ENCODE results near the gene DOCK3. TPM values are rescaled to one million over a fixed set of nuclear protein-coding genes. Genes with fewer than 3 reads are reported as not detected.
"Not testable (repeated sequence)": the region's sequence is repeated elsewhere in the genome, so short reads cannot be mapped to it uniquely, and the experiment has no call there.

The DOCK3 gene
- total RNA-seq, 1 experiment from 2014 or later: 5.6 TPM

GRCh38 chr3:50792568-50792967, 117.8 kb downstream of the DOCK3 start (continued):
- TF ChIP-seq OVOL2 (CRISPR knock-in tag; IDR thresholded peaks at IDR 0.05; ENCODE audit: borderline replicate concordance) (no peak), NR2C2 (CRISPR knock-in tag; IDR thresholded peaks at IDR 0.05) (no peak)

DNA sequence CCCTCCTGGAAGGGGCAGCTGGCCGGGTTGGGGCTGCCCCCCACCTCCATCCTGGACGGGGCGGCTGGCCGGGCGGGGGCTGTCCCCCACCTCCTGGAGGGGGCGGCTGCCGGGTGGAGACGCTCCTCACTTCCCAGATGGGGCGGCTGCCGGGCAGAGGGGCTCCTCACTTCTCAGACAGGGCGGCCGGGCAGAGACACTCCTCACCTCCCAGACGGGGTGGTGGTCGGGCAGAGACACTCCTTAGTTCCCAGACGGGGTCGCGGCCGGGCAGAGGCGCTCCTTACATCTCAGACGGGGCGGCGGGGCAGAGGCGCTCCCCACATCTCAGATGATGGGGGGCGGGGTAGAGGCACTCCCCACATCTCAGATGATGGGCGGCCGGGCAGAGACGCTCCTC, 129.1 kb downstream of the DOCK3 start:
- H3K4me3 Mint-ChIP-seq; CTCF ChIA-PET; DNase-seq (ENCODE audit: low spot score); POLR2A ChIA-PET; ATAC-seq; H3K27ac Mint-ChIP-seq; H3K27me3 Mint-ChIP-seq (ENCODE audit: low read depth): not testable (repeated sequence)
- peaks cover 15% of the 10 kb centered on the region for H3K4me1 Mint-ChIP-seq
- H3K36me3 Mint-ChIP-seq: peaks cover 56% of the 10 kb centered on the region
- H3K9me3 Mint-ChIP-seq: peaks cover 70% of the 10 kb centered on the region

DNA sequence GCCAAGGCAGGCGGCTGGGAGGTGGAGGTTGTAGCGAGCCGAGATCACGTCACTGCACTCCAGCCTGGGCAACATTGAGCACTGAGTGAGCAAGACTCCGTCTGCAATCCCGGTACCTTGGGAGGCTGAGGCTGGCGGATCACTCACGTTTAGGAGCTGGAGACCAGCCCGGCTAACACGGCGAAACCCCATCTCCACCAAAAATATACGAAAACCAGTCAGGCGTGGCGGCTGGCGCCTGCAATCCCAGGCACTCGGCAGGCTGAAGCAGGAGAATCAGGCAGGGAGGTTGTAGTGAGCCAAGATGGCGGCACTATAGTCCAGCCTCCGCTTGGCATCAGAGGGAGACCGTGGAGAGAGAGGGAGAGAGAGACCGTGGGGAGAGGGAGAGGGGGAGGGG, 129.6 kb downstream of the DOCK3 start:
- peaks cover 50% of the 10 kb centered on the region for H3K36me3 Mint-ChIP-seq
- H3K4me3 Mint-ChIP-seq; H3K27ac Mint-ChIP-seq; CTCF ChIA-PET; ATAC-seq; DNase-seq (ENCODE audit: low spot score); POLR2A ChIA-PET; H3K27me3 Mint-ChIP-seq (ENCODE audit: low read depth): not testable (repeated sequence)
- H3K9me3 Mint-ChIP-seq: peaks cover 64% of the 10 kb centered on the region
- H3K4me1 Mint-ChIP-seq: peaks cover 15% of the 10 kb centered on the region

DNA sequence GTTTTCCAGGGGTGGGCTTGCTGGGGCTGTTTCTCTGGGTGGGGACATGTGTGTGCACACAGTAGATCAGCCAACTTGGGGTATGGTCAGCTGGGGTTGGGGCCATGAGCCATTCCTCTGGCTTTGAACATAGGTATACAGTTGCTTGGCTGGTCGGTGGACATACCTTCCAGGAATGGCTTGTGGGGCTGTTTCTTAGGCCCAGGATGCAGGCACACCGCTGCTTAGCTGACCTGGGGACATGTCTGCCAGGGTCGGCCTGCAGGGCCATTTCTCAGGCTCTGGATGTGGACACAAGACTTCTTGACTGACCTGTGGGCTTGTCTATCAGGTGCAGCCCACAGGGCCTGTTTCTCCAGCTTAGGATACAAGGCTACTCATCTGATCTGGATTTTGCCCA, 130.6 kb downstream of the DOCK3 start:
- peaks cover 40% of the 10 kb centered on the region for H3K36me3 Mint-ChIP-seq
- TF ChIP-seq ZNF671 (CRISPR knock-in tag; IDR thresholded peaks at IDR 0.05): no peak
- TF ChIP-seq, protein P1, sequence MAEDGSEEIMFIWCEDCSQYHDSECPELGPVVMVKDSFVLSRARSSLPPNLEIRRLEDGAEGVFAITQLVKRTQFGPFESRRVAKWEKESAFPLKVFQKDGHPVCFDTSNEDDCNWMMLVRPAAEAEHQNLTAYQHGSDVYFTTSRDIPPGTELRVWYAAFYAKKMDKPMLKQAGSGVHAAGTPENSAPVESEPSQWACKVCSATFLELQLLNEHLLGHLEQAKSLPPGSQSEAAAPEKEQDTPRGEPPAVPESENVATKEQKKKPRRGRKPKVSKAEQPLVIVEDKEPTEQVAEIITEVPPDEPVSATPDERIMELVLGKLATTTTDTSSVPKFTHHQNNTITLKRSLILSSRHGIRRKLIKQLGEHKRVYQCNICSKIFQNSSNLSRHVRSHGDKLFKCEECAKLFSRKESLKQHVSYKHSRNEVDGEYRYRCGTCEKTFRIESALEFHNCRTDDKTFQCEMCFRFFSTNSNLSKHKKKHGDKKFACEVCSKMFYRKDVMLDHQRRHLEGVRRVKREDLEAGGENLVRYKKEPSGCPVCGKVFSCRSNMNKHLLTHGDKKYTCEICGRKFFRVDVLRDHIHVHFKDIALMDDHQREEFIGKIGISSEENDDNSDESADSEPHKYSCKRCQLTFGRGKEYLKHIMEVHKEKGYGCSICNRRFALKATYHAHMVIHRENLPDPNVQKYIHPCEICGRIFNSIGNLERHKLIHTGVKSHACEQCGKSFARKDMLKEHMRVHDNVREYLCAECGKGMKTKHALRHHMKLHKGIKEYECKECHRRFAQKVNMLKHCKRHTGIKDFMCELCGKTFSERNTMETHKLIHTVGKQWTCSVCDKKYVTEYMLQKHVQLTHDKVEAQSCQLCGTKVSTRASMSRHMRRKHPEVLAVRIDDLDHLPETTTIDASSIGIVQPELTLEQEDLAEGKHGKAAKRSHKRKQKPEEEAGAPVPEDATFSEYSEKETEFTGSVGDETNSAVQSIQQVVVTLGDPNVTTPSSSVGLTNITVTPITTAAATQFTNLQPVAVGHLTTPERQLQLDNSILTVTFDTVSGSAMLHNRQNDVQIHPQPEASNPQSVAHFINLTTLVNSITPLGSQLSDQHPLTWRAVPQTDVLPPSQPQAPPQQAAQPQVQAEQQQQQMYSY (CRISPR knock-in tag; IDR thresholded peaks at IDR 0.05): no peak
- TF ChIP-seq, protein P2, sequence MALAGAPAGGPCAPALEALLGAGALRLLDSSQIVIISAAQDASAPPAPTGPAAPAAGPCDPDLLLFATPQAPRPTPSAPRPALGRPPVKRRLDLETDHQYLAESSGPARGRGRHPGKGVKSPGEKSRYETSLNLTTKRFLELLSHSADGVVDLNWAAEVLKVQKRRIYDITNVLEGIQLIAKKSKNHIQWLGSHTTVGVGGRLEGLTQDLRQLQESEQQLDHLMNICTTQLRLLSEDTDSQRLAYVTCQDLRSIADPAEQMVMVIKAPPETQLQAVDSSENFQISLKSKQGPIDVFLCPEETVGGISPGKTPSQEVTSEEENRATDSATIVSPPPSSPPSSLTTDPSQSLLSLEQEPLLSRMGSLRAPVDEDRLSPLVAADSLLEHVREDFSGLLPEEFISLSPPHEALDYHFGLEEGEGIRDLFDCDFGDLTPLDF (CRISPR knock-in tag; IDR thresholded peaks at IDR 0.05): no peak
- TF ChIP-seq JAZF1 (CRISPR knock-in tag; IDR thresholded peaks at IDR 0.05): no peak
- no peak for TF ChIP-seq NR1H2 (CRISPR knock-in tag; IDR thresholded peaks at IDR 0.05)
- no peak for TF ChIP-seq ZNF416 (CRISPR knock-in tag; IDR thresholded peaks at IDR 0.05)
- TF ChIP-seq, protein P3, sequence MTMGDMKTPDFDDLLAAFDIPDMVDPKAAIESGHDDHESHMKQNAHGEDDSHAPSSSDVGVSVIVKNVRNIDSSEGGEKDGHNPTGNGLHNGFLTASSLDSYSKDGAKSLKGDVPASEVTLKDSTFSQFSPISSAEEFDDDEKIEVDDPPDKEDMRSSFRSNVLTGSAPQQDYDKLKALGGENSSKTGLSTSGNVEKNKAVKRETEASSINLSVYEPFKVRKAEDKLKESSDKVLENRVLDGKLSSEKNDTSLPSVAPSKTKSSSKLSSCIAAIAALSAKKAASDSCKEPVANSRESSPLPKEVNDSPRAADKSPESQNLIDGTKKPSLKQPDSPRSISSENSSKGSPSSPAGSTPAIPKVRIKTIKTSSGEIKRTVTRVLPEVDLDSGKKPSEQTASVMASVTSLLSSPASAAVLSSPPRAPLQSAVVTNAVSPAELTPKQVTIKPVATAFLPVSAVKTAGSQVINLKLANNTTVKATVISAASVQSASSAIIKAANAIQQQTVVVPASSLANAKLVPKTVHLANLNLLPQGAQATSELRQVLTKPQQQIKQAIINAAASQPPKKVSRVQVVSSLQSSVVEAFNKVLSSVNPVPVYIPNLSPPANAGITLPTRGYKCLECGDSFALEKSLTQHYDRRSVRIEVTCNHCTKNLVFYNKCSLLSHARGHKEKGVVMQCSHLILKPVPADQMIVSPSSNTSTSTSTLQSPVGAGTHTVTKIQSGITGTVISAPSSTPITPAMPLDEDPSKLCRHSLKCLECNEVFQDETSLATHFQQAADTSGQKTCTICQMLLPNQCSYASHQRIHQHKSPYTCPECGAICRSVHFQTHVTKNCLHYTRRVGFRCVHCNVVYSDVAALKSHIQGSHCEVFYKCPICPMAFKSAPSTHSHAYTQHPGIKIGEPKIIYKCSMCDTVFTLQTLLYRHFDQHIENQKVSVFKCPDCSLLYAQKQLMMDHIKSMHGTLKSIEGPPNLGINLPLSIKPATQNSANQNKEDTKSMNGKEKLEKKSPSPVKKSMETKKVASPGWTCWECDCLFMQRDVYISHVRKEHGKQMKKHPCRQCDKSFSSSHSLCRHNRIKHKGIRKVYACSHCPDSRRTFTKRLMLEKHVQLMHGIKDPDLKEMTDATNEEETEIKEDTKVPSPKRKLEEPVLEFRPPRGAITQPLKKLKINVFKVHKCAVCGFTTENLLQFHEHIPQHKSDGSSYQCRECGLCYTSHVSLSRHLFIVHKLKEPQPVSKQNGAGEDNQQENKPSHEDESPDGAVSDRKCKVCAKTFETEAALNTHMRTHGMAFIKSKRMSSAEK (CRISPR knock-in tag; IDR thresholded peaks at IDR 0.05; ENCODE audit: borderline replicate concordance): no peak
- TF ChIP-seq, protein P4, sequence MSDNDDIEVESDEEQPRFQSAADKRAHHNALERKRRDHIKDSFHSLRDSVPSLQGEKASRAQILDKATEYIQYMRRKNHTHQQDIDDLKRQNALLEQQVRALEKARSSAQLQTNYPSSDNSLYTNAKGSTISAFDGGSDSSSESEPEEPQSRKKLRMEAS (CRISPR knock-in tag; IDR thresholded peaks at IDR 0.05): no peak
- TF ChIP-seq, protein P5, sequence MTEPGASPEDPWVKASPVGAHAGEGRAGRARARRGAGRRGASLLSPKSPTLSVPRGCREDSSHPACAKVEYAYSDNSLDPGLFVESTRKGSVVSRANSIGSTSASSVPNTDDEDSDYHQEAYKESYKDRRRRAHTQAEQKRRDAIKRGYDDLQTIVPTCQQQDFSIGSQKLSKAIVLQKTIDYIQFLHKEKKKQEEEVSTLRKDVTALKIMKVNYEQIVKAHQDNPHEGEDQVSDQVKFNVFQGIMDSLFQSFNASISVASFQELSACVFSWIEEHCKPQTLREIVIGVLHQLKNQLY (CRISPR knock-in tag; IDR thresholded peaks at IDR 0.05): no peak
- TF ChIP-seq, protein P6, sequence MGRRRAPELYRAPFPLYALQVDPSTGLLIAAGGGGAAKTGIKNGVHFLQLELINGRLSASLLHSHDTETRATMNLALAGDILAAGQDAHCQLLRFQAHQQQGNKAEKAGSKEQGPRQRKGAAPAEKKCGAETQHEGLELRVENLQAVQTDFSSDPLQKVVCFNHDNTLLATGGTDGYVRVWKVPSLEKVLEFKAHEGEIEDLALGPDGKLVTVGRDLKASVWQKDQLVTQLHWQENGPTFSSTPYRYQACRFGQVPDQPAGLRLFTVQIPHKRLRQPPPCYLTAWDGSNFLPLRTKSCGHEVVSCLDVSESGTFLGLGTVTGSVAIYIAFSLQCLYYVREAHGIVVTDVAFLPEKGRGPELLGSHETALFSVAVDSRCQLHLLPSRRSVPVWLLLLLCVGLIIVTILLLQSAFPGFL (CRISPR knock-in tag; IDR thresholded peaks at IDR 0.05; ENCODE audit: borderline replicate concordance): no peak
- TF ChIP-seq EMX1 (CRISPR knock-in tag; IDR thresholded peaks at IDR 0.05): no peak
- no peak for TF ChIP-seq ESRRA (CRISPR knock-in tag; IDR thresholded peaks at IDR 0.05; ENCODE audit: borderline replicate concordance)
- no peak for TF ChIP-seq NR3C1 (CRISPR knock-in tag; conservative IDR thresholded peaks at IDR 0.05; ENCODE audit: low read depth)
- TF ChIP-seq ZNF138 (CRISPR knock-in tag; conservative IDR thresholded peaks at IDR 0.05): no peak
- no peak for TF ChIP-seq RELA (CRISPR knock-in tag; IDR thresholded peaks at IDR 0.05; ENCODE audit: borderline replicate concordance)
- TF ChIP-seq NR2C2 (CRISPR knock-in tag; IDR thresholded peaks at IDR 0.05): no peak
- TF ChIP-seq, protein P7, sequence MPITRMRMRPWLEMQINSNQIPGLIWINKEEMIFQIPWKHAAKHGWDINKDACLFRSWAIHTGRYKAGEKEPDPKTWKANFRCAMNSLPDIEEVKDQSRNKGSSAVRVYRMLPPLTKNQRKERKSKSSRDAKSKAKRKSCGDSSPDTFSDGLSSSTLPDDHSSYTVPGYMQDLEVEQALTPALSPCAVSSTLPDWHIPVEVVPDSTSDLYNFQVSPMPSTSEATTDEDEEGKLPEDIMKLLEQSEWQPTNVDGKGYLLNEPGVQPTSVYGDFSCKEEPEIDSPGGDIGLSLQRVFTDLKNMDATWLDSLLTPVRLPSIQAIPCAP (CRISPR knock-in tag; IDR thresholded peaks at IDR 0.05): no peak
- TF ChIP-seq ZNF317 (CRISPR knock-in tag; IDR thresholded peaks at IDR 0.05; ENCODE audit: borderline replicate concordance, low read depth): no peak
- no peak overlapping the region for H3K4me3 Mint-ChIP-seq
- H3K9me3 Mint-ChIP-seq: peaks cover 55% of the 10 kb centered on the region
- peaks cover 4% of the 10 kb centered on the region; the same call in 1 of the 2 replicates for H3K27me3 Mint-ChIP-seq (ENCODE audit: low read depth)
- peaks cover 15% of the 10 kb centered on the region for H3K4me1 Mint-ChIP-seq
- ChIA-PET CTCF (no interaction called here), POLR2A (no interaction called here)
- no peak for ATAC-seq
- no peak for DNase-seq (ENCODE audit: low spot score)
- no peak overlapping the region for H3K27ac Mint-ChIP-seq

Measured in WTC11 (cell line).